NCI-H526 treated with DMSO at 0.1 percent for 48 hours (cell line): ENCODE results near the gene KRTAP12-1.
"Not testable (repeated sequence)": the region's sequence is repeated elsewhere in the genome, so short reads cannot be mapped to it uniquely, and the experiment has no call there.

Experiments used
- DNase-seq: peaks from one replicate; lab custom pipeline; 2025; lab: John Stamatoyannopoulos, UW

KRTAP12-1 gene

GRCh38 chr21:44644878-44645277 is 37.1 kb downstream of the KRTAP12-1 start:
- no peak for DNase-seq

- no peak for DNase-seq
Measured at GRCh38 chr21:44643741-44644310, 38.1 kb downstream of the KRTAP12-1 start.

- DNase-seq = no peak
Measured at GRCh38 chr21:44640761-44641160, 41.2 kb downstream of the KRTAP12-1 start.

GRCh38 chr21:44639331-44639655 is 42.7 kb downstream of the KRTAP12-1 start:
- DNase-seq = no peak

- not testable (repeated sequence) for DNase-seq
Measured at GRCh38 chr21:44638506-44639330, 43.2 kb downstream of the KRTAP12-1 start.

GRCh38 chr21:44637851-44638348 is 44.1 kb downstream of the KRTAP12-1 start:
- not testable (repeated sequence) for DNase-seq

GRCh38 chr21:44637018-44637850 is 44.7 kb downstream of the KRTAP12-1 start, which contains the start of gene KRTAP10-10:
Gene KRTAP10-10 (plus strand): TSS chr21:44637356. CDS start chr21:44637418, 62 bp downstream.
- DNase-seq = no peak

- DNase-seq = no peak
Measured at GRCh38 chr21:44636209-44637017, 45.5 kb downstream of the KRTAP12-1 start.

- no peak for DNase-seq
Measured at GRCh38 chr21:44632067-44632466, 49.9 kb downstream of the KRTAP12-1 start.
